GM12864 (cell line): ENCODE results near the gene SPRED1.

Experiments
- DNase-seq: peaks from one replicate; pipeline ENCODE4 v3.0.0-alpha.2; 2011; ENCODE audit warnings: low read depth
- H3K4me3 ChIP-seq: 2 replicates; pipeline ENCODE4 v1.5.1; 2011; ENCODE audit warnings: mild to moderate bottlenecking, low read depth, low read length, control low read depth
- TF ChIP-seq, protein P1 (sequence below): IDR thresholded peaks from 2 replicates; pipeline ENCODE4 v1.5.1; 2011; ENCODE audit warnings: low read depth, mild to moderate bottlenecking, moderate library complexity, low read length, control low read depth, inconsistent platforms; ENCODE audit errors: missing control alignments

Gene SPRED1

GRCh38 chr15:38377636-38378035 lies 125.0 kb downstream of the SPRED1 start:
- TF ChIP-seq, protein P1, sequence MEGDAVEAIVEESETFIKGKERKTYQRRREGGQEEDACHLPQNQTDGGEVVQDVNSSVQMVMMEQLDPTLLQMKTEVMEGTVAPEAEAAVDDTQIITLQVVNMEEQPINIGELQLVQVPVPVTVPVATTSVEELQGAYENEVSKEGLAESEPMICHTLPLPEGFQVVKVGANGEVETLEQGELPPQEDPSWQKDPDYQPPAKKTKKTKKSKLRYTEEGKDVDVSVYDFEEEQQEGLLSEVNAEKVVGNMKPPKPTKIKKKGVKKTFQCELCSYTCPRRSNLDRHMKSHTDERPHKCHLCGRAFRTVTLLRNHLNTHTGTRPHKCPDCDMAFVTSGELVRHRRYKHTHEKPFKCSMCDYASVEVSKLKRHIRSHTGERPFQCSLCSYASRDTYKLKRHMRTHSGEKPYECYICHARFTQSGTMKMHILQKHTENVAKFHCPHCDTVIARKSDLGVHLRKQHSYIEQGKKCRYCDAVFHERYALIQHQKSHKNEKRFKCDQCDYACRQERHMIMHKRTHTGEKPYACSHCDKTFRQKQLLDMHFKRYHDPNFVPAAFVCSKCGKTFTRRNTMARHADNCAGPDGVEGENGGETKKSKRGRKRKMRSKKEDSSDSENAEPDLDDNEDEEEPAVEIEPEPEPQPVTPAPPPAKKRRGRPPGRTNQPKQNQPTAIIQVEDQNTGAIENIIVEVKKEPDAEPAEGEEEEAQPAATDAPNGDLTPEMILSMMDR, result no peak
- no peak for DNase-seq
- no peak overlapping the region for H3K4me3 ChIP-seq

DNA sequence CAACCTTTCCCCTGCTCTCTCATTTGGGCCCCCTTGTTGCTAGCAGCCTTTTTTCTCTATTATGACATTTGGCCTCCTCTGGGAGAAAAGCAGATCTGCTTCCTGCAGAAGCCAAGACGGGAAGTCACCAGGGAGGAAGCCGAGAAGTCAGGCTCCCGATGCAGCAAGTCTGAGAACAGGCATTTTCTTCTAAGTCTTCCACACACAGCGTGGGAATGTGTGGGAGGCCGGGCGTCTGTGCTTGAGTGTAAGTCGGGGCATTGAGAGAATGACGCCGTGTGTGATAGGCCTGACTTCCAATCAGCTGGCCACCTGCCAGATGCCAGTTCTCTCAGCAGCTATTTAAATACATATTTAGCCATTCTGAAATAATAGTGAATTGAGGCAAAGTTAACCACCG lies 125.5 kb downstream of the SPRED1 start:
- DNase-seq, result no peak
- TF ChIP-seq, protein P1, result no peak
- H3K4me3 ChIP-seq, result no peak overlapping the region

GRCh38 chr15:38389924-38390542 lies 137.4 kb downstream of the SPRED1 start:
- no peak overlapping the region for H3K4me3 ChIP-seq
- TF ChIP-seq, protein P1, result peak; percentile 87
- DNase-seq, result peak; percentile 21

DNA sequence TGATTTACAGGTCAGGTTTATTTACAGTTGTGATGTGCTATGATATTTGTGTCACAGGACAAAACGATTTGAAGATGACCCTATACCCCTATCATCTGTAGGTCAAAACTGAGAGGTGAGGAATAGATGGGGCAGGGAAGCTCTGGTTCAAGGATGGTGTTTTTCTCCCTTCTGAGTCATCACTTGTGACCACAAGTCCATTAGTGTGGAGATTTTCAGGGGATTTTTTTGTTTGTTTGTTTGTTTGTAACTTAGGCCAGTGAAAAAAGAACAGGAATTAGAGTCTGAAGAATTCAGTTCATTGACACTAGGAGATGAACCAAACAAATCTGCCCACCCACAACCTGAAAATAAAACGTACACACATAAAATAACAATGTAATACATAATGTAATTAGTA lies 138.6 kb downstream of the SPRED1 start:
- TF ChIP-seq, protein P1, result no peak
- no peak overlapping the region for H3K4me3 ChIP-seq
- no peak for DNase-seq

GRCh38 chr15:38398134-38398533 lies 145.5 kb downstream of the SPRED1 start:
- TF ChIP-seq, protein P1, result no peak
- no peak overlapping the region for H3K4me3 ChIP-seq
- no peak for DNase-seq

- TF ChIP-seq, protein P1, result no peak
- H3K4me3 ChIP-seq, result no peak overlapping the region
- no peak for DNase-seq
Observed at GRCh38 chr15:38401106-38401505, 148.5 kb downstream of the SPRED1 start.

DNA sequence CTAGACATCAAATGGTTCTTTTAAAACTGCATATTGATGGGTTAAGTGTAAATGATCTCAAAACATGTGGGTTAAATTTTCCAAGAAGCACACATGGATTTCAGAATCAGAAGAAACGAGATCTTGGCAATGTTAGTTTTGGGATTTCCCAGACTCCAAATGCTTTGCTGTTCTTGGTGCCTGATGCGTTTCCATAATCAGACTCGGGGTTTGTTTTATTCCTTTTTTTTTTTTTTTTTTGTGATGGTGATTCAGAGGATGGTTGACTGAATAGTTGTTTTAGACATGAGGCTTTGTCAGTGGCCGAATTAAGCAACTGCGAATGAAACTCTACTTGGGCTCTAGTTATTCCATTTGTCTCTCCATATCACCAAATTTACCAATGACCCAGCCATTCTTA lies 149.1 kb downstream of the SPRED1 start:
- no peak overlapping the region for H3K4me3 ChIP-seq
- TF ChIP-seq, protein P1, result no peak
- DNase-seq, result no peak
